Stomach (tissue), 4 donors: ENCODE data around the gene MSH5.

ENCODE experiments used
- CTCF ChIP-seq, 7 experiments: fragments of 450-650 bp in 4 of 7; fragments of 200-600 bp in 3 of 7; sonication (generic) in 3 of 7; IDR thresholded peaks; one replicate each; pipeline ENCODE4 v1.5.1; 2016 to 2019; ENCODE audit warnings: antibody characterized with exemption in 7 of 7, control low read depth in 2 of 7, mild to moderate bottlenecking in 1 of 7
- EP300 ChIP-seq: sonication (generic); formaldehyde crosslinking; IDR thresholded peaks from one replicate; pipeline ENCODE4 v1.6.1; 2017; ENCODE audit warnings: antibody characterized with exemption
- POLR2A ChIP-seq, 4 donors: fragments of 450-650 bp; IDR thresholded peaks; one replicate each; pipeline ENCODE4 v1.6.1; 2016; ENCODE audit warnings: antibody characterized with exemption in 4 of 4, control low read depth in 2 of 4, mild to moderate bottlenecking in 1 of 4, moderate library complexity in 1 of 4

GRCh38 chr6:31733734-31734133 lies 6.1 kb upstream of the MSH5 start:
- TF ChIP-seq CTCF (IDR thresholded peaks at IDR 0.05) (no peak), POLR2A (IDR thresholded peaks at IDR 0.05) (no peak), EP300 (no peak)
